ENCODE results near the gene PIK3CD.

DNA sequence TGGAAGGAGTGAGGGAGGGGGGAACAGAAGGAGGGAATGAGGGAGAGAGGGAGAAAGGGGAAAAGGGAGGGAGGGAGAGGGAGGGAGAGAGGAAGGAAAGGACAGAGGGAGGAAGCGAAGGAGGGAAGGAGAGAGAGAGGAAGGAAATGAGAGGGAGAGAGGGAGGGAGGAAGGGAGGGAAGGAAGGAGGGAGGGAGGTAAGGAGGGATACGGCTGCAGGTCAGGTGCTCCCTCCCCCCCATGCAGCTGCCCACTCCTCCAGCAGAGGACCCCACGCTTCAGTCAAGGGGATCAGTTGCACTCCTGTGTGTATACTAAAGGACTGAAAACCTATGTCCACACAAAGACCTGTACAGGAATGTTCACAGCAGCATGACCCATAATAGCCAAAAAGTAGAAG is 117.5 kb downstream of the PIK3CD start:
- TF ChIP-seq, protein P1, sequence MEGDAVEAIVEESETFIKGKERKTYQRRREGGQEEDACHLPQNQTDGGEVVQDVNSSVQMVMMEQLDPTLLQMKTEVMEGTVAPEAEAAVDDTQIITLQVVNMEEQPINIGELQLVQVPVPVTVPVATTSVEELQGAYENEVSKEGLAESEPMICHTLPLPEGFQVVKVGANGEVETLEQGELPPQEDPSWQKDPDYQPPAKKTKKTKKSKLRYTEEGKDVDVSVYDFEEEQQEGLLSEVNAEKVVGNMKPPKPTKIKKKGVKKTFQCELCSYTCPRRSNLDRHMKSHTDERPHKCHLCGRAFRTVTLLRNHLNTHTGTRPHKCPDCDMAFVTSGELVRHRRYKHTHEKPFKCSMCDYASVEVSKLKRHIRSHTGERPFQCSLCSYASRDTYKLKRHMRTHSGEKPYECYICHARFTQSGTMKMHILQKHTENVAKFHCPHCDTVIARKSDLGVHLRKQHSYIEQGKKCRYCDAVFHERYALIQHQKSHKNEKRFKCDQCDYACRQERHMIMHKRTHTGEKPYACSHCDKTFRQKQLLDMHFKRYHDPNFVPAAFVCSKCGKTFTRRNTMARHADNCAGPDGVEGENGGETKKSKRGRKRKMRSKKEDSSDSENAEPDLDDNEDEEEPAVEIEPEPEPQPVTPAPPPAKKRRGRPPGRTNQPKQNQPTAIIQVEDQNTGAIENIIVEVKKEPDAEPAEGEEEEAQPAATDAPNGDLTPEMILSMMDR (IDR thresholded peaks at IDR 0.05; ENCODE audit: low read depth, low read length, missing input control) = no peak
- TF ChIP-seq MAX (IDR thresholded peaks at IDR 0.05) (no peak), TAF1 (conservative IDR thresholded peaks at IDR 0.05) (no peak), SP1 (IDR thresholded peaks at IDR 0.05) (no peak)
- TF ChIP-seq, protein P2, sequence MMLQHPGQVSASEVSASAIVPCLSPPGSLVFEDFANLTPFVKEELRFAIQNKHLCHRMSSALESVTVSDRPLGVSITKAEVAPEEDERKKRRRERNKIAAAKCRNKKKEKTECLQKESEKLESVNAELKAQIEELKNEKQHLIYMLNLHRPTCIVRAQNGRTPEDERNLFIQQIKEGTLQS (IDR thresholded peaks at IDR 0.05) = no peak
- TF ChIP-seq, protein P3, sequence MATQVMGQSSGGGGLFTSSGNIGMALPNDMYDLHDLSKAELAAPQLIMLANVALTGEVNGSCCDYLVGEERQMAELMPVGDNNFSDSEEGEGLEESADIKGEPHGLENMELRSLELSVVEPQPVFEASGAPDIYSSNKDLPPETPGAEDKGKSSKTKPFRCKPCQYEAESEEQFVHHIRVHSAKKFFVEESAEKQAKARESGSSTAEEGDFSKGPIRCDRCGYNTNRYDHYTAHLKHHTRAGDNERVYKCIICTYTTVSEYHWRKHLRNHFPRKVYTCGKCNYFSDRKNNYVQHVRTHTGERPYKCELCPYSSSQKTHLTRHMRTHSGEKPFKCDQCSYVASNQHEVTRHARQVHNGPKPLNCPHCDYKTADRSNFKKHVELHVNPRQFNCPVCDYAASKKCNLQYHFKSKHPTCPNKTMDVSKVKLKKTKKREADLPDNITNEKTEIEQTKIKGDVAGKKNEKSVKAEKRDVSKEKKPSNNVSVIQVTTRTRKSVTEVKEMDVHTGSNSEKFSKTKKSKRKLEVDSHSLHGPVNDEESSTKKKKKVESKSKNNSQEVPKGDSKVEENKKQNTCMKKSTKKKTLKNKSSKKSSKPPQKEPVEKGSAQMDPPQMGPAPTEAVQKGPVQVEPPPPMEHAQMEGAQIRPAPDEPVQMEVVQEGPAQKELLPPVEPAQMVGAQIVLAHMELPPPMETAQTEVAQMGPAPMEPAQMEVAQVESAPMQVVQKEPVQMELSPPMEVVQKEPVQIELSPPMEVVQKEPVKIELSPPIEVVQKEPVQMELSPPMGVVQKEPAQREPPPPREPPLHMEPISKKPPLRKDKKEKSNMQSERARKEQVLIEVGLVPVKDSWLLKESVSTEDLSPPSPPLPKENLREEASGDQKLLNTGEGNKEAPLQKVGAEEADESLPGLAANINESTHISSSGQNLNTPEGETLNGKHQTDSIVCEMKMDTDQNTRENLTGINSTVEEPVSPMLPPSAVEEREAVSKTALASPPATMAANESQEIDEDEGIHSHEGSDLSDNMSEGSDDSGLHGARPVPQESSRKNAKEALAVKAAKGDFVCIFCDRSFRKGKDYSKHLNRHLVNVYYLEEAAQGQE (IDR thresholded peaks at IDR 0.05) = no peak

All from liver (tissue), 3 donors.